Breast epithelium (tissue), 3 donors: ENCODE data around the gene EGLN1.

Experiments
- CTCF ChIP-seq, 3 donors: fragments of 450-650 bp; IDR thresholded peaks; one replicate each; pipeline ENCODE4 v1.5.1; 2016 to 2017; ENCODE audit warnings: antibody characterized with exemption in 3 of 3, mild to moderate bottlenecking in 3 of 3, moderate library complexity in 3 of 3
- POLR2A ChIP-seq: fragments of 450-650 bp; IDR thresholded peaks from one replicate; pipeline ENCODE4 v1.6.1; 2016; ENCODE audit warnings: antibody characterized with exemption, mild to moderate bottlenecking, moderate library complexity
- POLR2AphosphoS5 ChIP-seq, 3 donors: sonication (generic); formaldehyde crosslinking; IDR thresholded peaks; one replicate each; pipeline ENCODE4 v1.6.1; 2017; ENCODE audit warnings: antibody characterized with exemption in 3 of 3

- TF ChIP-seq POLR2A = no peak
- TF ChIP-seq CTCF (IDR thresholded peaks at IDR 0.05) = no peak
- TF ChIP-seq POLR2AphosphoS5 (IDR thresholded peaks at IDR 0.05) = no peak
These were observed 24.1 kb upstream of the EGLN1 start for GRCh38 chr1:231446138-231446537.
